Astrocyte (in vitro differentiated cells and primary cell): ENCODE results near the gene TRPM3.

Experiments used
- CTCF ChIP-seq: IDR thresholded peaks from 2 replicates; pipeline ENCODE4 v1.5.1; 2011; ENCODE audit warnings: low read depth, mild to moderate bottlenecking, inconsistent platforms, low read length, moderate library complexity; ENCODE audit not compliant: insufficient read depth
- EZH2 ChIP-seq: IDR thresholded peaks from 2 replicates; pipeline ENCODE4 v1.6.1; 2012; ENCODE audit warnings: mild to moderate bottlenecking, low read length, inconsistent platforms; ENCODE audit not compliant: insufficient read depth

GRCh38 chr9:70602321-70603019 lies 519.0 kb downstream of the TRPM3 start:
- TF ChIP-seq CTCF (peak; percentile 91), EZH2 (no peak)
